T-helper 1 cell treated with Interleukin-12 subunit alpha and Interleukin-12 subunit beta and Interleukin-4 antibody, amounts not matched to agents 30 μg/mL and 1 μg/mL, for 36 hours (primary cell): ENCODE measurements around the gene RDH8.

ENCODE experiments used
- H3K27ac Mint-ChIP-seq: one replicate; pipeline ENCODE4 v1.8.0; 2021; ENCODE audit warnings: mild to moderate bottlenecking, mixed read lengths
- H3K27me3 Mint-ChIP-seq: one replicate; pipeline ENCODE4 v1.8.0; 2021; ENCODE audit warnings: low read depth, mixed read lengths
- H3K36me3 Mint-ChIP-seq: one replicate; pipeline ENCODE4 v1.8.0; 2021; ENCODE audit warnings: low read depth, mixed read lengths
- H3K4me1 Mint-ChIP-seq: one replicate; pipeline ENCODE4 v1.8.0; 2021; ENCODE audit warnings: low read depth, mixed read lengths
- H3K4me3 Mint-ChIP-seq: one replicate; pipeline ENCODE4 v1.8.0; 2021; ENCODE audit warnings: mild to moderate bottlenecking, moderate library complexity, mixed read lengths
- H3K9me3 Mint-ChIP-seq: one replicate; pipeline ENCODE4 v1.8.0; 2021; ENCODE audit warnings: mixed read lengths

RDH8 gene

GRCh38 chr19:9995999-9996398 lies 17.3 kb upstream of the RDH8 start:
- Mint-ChIP-seq H3K36me3 (no peaks in the 10 kb centered on the region), H3K27me3 (peaks cover 11% of the 10 kb centered on the region), H3K27ac (no peak overlapping the region), H3K9me3 (no peaks in the 10 kb centered on the region), H3K4me1 (peaks cover 3% of the 10 kb centered on the region), H3K4me3 (no peak overlapping the region)

- Mint-ChIP-seq H3K4me3 (no peak overlapping the region), H3K4me1 (peaks cover 3% of the 10 kb centered on the region), H3K36me3 (no peaks in the 10 kb centered on the region), H3K9me3 (no peaks in the 10 kb centered on the region), H3K27me3 (peaks cover 11% of the 10 kb centered on the region), H3K27ac (no peak overlapping the region)
Observed at GRCh38 chr19:9996541-9996940, 16.7 kb upstream of the RDH8 start.

DNA sequence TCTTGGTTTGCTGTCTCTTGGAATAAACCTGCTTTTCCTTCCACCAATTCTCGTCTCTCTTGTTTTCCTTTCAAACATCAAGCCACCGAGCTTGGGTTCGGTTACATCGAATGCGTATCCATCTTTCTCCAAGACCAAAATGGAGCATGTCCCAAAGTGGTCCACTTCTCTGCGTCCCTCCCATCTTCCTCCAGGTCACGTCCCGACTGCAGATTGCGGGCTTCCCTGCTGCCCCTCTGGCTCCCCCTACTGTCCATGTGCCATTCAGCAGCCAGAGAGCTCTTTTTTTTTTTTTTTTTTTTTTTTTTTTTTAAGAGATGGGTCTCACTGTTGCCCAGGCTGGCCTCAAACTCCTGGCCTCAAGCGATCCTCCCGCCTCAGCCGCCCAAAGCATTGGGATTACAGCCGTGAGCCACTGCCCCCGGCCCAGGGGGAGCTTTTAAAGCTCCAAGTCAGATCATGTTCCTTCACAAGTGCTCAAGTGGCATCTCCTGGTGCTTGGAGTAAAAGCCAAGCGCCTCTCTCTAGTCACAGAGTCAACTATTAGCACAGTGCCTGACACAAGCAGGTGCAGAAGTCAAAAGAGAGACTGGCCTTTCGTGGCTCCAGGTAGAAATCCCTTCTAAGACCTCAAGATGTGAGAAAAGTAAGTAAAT lies 13.0 kb upstream of the RDH8 start:
- Mint-ChIP-seq H3K27ac (no peak overlapping the region), H3K27me3 (peaks cover 15% of the 10 kb centered on the region), H3K4me3 (no peak overlapping the region), H3K4me1 (peaks cover 8% of the 10 kb centered on the region), H3K9me3 (no peaks in the 10 kb centered on the region), H3K36me3 (no peaks in the 10 kb centered on the region)

GRCh38 chr19:10001899-10002298 lies 11.4 kb upstream of the RDH8 start:
- H3K27me3 Mint-ChIP-seq = peaks cover 21% of the 10 kb centered on the region

DNA sequence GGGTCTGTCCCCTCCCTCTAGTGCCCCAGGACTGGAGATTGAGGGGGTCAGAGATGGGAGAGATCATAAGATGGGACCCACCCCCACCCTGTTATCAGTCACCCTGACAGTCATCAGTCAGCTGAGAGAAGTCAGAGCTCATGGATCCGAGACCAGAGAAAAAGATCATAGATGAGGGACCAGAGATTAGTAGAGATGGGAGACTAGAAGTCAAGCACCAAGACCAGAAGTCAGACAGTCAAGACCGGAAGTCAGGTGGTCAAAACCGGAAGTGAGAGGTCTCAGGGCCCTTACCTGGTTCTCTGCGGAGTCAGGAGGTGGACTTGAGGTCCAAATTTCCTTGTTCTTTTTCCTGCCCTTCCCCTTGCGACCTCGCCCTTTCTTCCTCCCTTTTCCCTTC lies 10.0 kb upstream of the RDH8 start:
- no peaks in the 10 kb centered on the region for H3K36me3 Mint-ChIP-seq
- no peak overlapping the region for H3K27ac Mint-ChIP-seq
- H3K9me3 Mint-ChIP-seq = no peaks in the 10 kb centered on the region
- H3K4me1 Mint-ChIP-seq = peaks cover 12% of the 10 kb centered on the region
- no peak overlapping the region for H3K4me3 Mint-ChIP-seq
- peaks cover 28% of the 10 kb centered on the region for H3K27me3 Mint-ChIP-seq

More at GRCh38 chr19:10001899-10002298, 11.4 kb upstream of the RDH8 start:
- no peak overlapping the region for H3K4me3 Mint-ChIP-seq
- no peaks in the 10 kb centered on the region for H3K36me3 Mint-ChIP-seq
- no peaks in the 10 kb centered on the region for H3K9me3 Mint-ChIP-seq
- H3K4me1 Mint-ChIP-seq = peaks cover 12% of the 10 kb centered on the region
- H3K27ac Mint-ChIP-seq = no peak overlapping the region

DNA sequence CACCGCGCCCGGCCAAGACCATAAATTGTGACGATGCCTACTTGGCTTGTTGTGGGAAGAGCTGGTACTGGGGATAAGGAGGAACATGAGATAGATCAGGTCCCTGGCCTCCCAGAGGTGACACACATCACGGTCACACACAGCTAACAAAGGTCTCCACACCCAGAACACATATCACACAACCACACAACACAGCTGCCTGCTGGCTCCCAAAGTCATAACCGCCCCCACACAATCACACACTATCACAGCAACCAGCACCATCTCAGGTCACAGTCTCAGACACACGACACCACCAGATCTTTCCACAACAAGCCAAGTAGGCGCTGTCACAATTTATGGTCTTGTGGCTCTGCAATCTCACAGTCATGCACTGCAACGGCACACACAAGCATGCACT lies 8.7 kb upstream of the RDH8 start:
- Mint-ChIP-seq H3K9me3 (no peaks in the 10 kb centered on the region), H3K27me3 (peaks cover 38% of the 10 kb centered on the region), H3K4me3 (no peak overlapping the region), H3K27ac (no peak overlapping the region), H3K4me1 (peaks cover 13% of the 10 kb centered on the region), H3K36me3 (peaks cover under 1% of the 10 kb centered on the region)

DNA sequence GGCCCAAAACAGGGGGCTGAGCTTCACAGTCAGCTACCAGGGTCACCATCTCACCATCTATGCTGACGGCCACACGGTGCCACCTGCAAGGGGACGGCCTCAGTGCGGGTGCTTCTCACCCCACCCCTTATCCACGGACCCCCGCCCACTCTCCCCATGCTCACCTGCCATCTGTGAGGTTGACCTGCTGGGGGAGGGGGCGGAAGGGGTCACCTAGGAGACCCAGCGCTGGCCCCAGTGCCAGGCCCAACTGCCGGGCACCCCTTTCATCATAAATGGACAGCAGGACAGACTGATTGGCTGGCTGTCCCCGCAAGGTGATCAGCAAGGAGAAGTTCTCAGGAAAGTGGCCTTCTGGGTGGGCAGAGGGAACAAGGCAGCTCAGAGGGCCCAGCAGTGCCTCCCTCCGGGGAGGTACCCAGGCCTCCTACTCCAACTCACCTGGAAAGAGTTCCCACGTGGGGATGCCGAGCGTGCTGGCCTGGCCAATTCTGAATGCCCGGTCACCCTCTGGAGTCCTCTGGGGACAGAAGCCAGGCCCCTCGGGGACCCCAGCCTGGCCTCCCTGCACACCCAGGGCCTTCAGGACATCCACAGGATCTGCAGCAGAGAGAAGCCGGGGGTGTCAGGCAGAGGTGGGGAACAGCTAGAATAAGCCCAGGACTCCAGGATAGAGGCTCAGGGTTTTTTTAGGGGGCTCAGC lies 7.5 kb upstream of the RDH8 start:
- Mint-ChIP-seq H3K9me3 (no peaks in the 10 kb centered on the region), H3K4me1 (peaks cover 13% of the 10 kb centered on the region), H3K4me3 (no peak overlapping the region), H3K27me3 (peaks cover 37% of the 10 kb centered on the region), H3K27ac (no peak overlapping the region), H3K36me3 (peaks cover 3% of the 10 kb centered on the region)

DNA sequence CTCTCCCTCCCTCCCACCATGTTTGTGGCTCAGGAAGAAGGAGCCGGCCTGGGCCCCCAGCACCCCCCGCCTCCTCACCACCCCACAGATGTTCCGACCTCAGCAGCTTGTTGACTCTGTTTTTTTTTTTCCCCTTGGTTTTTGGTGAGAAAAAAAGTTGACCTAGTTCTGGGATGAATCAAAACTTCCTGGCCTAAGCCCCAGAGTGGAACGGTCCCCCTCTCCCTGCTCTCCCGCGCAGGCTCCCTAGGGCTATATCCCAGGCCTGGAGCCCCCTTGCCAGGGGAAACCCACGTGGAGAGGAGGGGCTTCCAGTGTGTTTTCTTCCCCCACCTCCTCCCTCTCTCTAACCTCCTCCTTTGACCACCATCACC lies 7.0 kb upstream of the RDH8 start:
- no peak overlapping the region for H3K27ac Mint-ChIP-seq

GRCh38 chr19:10006752-10007323 lies 6.4 kb upstream of the RDH8 start:
- Mint-ChIP-seq H3K27me3 (peaks cover 47% of the 10 kb centered on the region), H3K27ac (no peak overlapping the region), H3K36me3 (peaks cover 3% of the 10 kb centered on the region), H3K4me1 (peaks cover 13% of the 10 kb centered on the region), H3K9me3 (no peaks in the 10 kb centered on the region), H3K4me3 (no peak overlapping the region)

More for the DNA sequence above, 7.0 kb upstream of the RDH8 start:
- H3K4me3 Mint-ChIP-seq = no peak overlapping the region
- H3K36me3 Mint-ChIP-seq = peaks cover 3% of the 10 kb centered on the region
- H3K9me3 Mint-ChIP-seq = no peaks in the 10 kb centered on the region
- H3K4me1 Mint-ChIP-seq = peaks cover 13% of the 10 kb centered on the region
- peaks cover 42% of the 10 kb centered on the region for H3K27me3 Mint-ChIP-seq

GRCh38 chr19:10007371-10008183 lies 5.7 kb upstream of the RDH8 start:
- peaks cover 52% of the 10 kb centered on the region for H3K27me3 Mint-ChIP-seq

GRCh38 chr19:10008184-10008765 lies 5.0 kb upstream of the RDH8 start:
- peaks cover 57% of the 10 kb centered on the region for H3K27me3 Mint-ChIP-seq
- H3K9me3 Mint-ChIP-seq = no peaks in the 10 kb centered on the region
- H3K27ac Mint-ChIP-seq = no peak overlapping the region
- H3K4me1 Mint-ChIP-seq = peaks cover 12% of the 10 kb centered on the region
- H3K36me3 Mint-ChIP-seq = peaks cover 3% of the 10 kb centered on the region
- no peak overlapping the region for H3K4me3 Mint-ChIP-seq

More at GRCh38 chr19:10007371-10008183, 5.7 kb upstream of the RDH8 start:
- peaks cover 3% of the 10 kb centered on the region for H3K36me3 Mint-ChIP-seq
- H3K9me3 Mint-ChIP-seq = no peaks in the 10 kb centered on the region
- H3K4me3 Mint-ChIP-seq = no peak overlapping the region
- H3K27ac Mint-ChIP-seq = no peak overlapping the region
- peaks cover 13% of the 10 kb centered on the region for H3K4me1 Mint-ChIP-seq

- no peaks in the 10 kb centered on the region for H3K9me3 Mint-ChIP-seq
- H3K4me1 Mint-ChIP-seq = peaks cover 9% of the 10 kb centered on the region
- H3K4me3 Mint-ChIP-seq = no peak overlapping the region
- no peak overlapping the region for H3K27ac Mint-ChIP-seq
- peaks cover 3% of the 10 kb centered on the region for H3K36me3 Mint-ChIP-seq
- peaks cover 63% of the 10 kb centered on the region for H3K27me3 Mint-ChIP-seq
Observed at GRCh38 chr19:10009714-10010224, 3.5 kb upstream of the RDH8 start.

GRCh38 chr19:10010247-10010691 lies 3.0 kb upstream of the RDH8 start, which contains the start of gene COL5A3:
TSS of gene COL5A3 (minus strand) at chr19:10010504. CDS start at chr19:10010385, 119 bp downstream.
- Mint-ChIP-seq H3K27me3 (peaks cover 62% of the 10 kb centered on the region), H3K27ac (no peak within 1 kb of the TSS)

DNA sequence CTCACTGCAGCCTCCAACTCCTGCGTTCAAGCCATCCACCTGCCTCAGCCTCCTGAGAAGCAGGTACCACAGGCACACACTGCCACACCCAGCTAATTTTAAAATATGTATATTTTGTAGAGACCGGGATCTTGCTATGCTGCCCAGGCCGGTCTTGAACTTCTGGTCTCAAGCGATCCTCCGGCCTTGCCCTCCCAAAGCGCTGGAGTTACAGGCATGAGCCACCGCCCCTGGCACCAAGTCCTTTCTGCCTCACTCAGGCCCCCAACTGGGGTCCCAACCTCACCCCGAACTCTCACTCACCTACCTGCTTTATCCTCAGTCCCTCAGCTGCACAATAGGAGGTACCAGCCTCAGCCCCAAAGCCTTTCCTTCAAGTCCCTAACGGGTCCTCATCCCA lies 2.3 kb upstream of the RDH8 start:
- Mint-ChIP-seq H3K36me3 (peaks cover 3% of the 10 kb centered on the region), H3K27ac (no peak overlapping the region), H3K4me3 (no peak overlapping the region), H3K9me3 (no peaks in the 10 kb centered on the region), H3K27me3 (peaks cover 62% of the 10 kb centered on the region), H3K4me1 (peaks cover 9% of the 10 kb centered on the region)

More at GRCh38 chr19:10010247-10010691, 3.0 kb upstream of the RDH8 start, which contains the start of gene COL5A3:
- Mint-ChIP-seq H3K36me3 (peaks cover 3% of the 10 kb centered on the region), H3K9me3 (no peaks in the 10 kb centered on the region), H3K4me1 (peaks cover 9% of the 10 kb centered on the region), H3K4me3 (no peak within 1 kb of the TSS)
